Adrenal gland (tissue), 12 donors: ENCODE measurements around the gene SNU13. TPM values are rescaled to one million over a fixed set of nuclear protein-coding genes. Genes with fewer than 3 reads are reported as not detected.

Experiments
- DNase-seq, 7 donors: peaks; one replicate each; pipeline ENCODE4 v3.0.0-alpha.2; 2019 to 2020
- H3K27ac ChIP-seq, 5 donors: fragments of 200-600 bp; sonication (generic) in 4 of 5; 1 replicate in 3 of 5; 2 replicates in 2 of 5; pipeline versions ENCODE4 v1.5.1 to v1.8.0; 2016 to 2020; ENCODE audit warnings: mild to moderate bottlenecking in 1 of 5
- H3K27me3 ChIP-seq: fragments of 200-600 bp; 2 replicates; pipeline ENCODE4 v1.8.0; 2021
- H3K36me3 ChIP-seq, 2 donors: fragments of 200-600 bp; replicated peaks in 1 of 2; 1 replicate in 1 of 2; 2 replicates in 1 of 2; pipeline versions ENCODE4 v1.5.1 to v1.8.0; 2018 to 2022
- H3K4me1 ChIP-seq, 2 donors: fragments of 200-600 bp; replicated peaks in 1 of 2; 1 replicate in 1 of 2; 2 replicates in 1 of 2; pipeline versions ENCODE4 v1.5.1 to v1.8.0; 2018 to 2021
- H3K4me3 ChIP-seq, 4 donors: fragments of 200-600 bp; sonication (generic) in 3 of 4; one replicate each; pipeline ENCODE4 v1.5.1; 2016 to 2018
- H3K9me3 ChIP-seq, 3 donors: fragments of 200-600 bp; sonication (generic) in 1 of 3; replicated peaks in 1 of 3; 1 replicate in 2 of 3; 2 replicates in 1 of 3; pipeline versions ENCODE4 v1.5.1 to v1.8.0; 2016 to 2021
- POLR2A ChIP-seq, 2 donors: fragments of 450-650 bp; IDR thresholded peaks; one replicate each; pipeline ENCODE4 v1.6.1; 2017; ENCODE audit warnings: antibody characterized with exemption in 2 of 2, mild to moderate bottlenecking in 2 of 2, moderate library complexity in 1 of 2
- WGBS, 4 donors: extraction: QIAGEN DNeasy Blood & Tissue Kit in 2 of 4; methylation state at CpG; one replicate each; pipeline versions ENCODE4 v1.1.5 to v1.1.7; 2013 to 2017; 5-methylcytosine and 5-hydroxymethylcytosine counted together
- intact Hi-C, 2 donors: fragments of 100-400 bp; cut with DNase I; formaldehyde crosslinking; loops; one replicate each; pipeline versions ENCODE4 v1.14.1 to v1.15.0; 2022 to 2023
- polyA plus RNA-seq, 3 donors: library from polyadenylated mRNA; stranded (reverse); fragments of 200-250 nt in 2 of 3; fragments of 350-450 nt in 1 of 3; fragmentation: Illumina TruSeq in 1 of 3; extraction: RNeasy Lipid Tissue Mini Kit (QIAGEN cat#74804) in 1 of 3; gene quantifications; one replicate each; pipeline ENCODE4 v1.2.3, GENCODE V29; 2013 to 2014
- total RNA-seq, 9 donors: library from RNA; depleted of rRNA in 4 of 9; stranded (reverse); fragments of >200 nt in 4 of 9; fragments of 120-200 nt in 1 of 9; fragmentation: NEBNext Ultra II Directional in 1 of 9; extraction: Animal tissue kit (Norgen Biotek cat#: 25700) in 1 of 9; gene quantifications; one replicate each; pipeline versions ENCODE4 v1.1.0 to v1.2.4, GENCODE V29; 2013 to 2023
- TF ChIP-seq, protein P1 (sequence below), 6 experiments: fragments of 450-650 bp in 4 of 6; fragments of 200-600 bp in 2 of 6; sonication (generic) in 1 of 6; IDR thresholded peaks; 1 replicate in 5 of 6; 2 replicates in 1 of 6; pipeline versions ENCODE4 v1.5.1 to v1.8.0; 2016 to 2021; ENCODE audit warnings: antibody characterized with exemption in 6 of 6, mild to moderate bottlenecking in 2 of 6, moderate library complexity in 1 of 6
- donor health status: healthy with polysubstance abuse.
- donor health status: Bipolar disorder and iron deficiency.
- donor health status: DM: yes; HTN: yes; CAD: no.
- donor health status: DM: no; HTN: no; CAD: no.
- donor health status: DM: no; HTN: no; CAD: no.
- donor health status: DM: yes; HTN: yes; CAD: no.

Gene SNU13
- total and polyA plus RNA-seq, 12 donors, result 107 to 446 (median 166) TPM

DNA sequence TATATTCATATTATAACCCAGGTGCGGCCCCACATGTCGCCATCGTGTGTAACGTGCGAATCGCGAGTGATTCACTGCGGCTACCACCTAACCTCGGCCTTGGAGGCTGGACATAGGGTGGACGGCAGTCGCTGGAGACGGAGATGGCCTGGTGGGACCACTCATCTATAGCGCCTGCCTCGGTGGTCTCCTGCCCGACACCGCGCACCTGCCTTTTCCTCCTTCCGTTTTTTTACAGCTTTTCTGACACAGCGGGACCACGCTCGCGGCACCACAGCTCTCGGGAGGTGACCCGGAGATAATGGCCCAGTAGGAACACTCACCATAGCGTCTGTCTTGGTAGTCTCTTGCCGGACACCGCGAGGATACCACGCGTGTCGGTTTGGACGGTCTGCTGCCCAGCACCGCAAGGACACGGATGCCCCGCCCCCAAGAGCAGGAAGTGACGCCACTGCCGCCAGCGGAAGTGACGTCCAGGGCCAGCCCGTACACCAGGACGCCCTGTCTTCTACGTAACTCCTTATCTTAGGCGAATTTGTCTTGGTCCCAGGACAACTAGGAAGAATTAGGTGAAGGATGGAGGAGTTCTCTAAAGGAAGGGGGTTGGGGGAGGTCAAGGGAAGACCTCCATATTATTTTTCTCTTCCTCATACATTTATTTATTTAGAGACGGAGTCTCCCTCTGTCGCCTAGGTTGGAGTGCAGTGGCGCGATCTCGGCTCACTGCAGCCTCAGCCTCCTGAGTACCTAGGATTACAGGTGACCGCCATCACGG is 6.4 kb downstream of the SNU13 start:
- TF ChIP-seq POLR2A (IDR thresholded peaks at IDR 0.05), result peak in 1 of 2 donors; percentile 64
- TF ChIP-seq, protein P1, sequence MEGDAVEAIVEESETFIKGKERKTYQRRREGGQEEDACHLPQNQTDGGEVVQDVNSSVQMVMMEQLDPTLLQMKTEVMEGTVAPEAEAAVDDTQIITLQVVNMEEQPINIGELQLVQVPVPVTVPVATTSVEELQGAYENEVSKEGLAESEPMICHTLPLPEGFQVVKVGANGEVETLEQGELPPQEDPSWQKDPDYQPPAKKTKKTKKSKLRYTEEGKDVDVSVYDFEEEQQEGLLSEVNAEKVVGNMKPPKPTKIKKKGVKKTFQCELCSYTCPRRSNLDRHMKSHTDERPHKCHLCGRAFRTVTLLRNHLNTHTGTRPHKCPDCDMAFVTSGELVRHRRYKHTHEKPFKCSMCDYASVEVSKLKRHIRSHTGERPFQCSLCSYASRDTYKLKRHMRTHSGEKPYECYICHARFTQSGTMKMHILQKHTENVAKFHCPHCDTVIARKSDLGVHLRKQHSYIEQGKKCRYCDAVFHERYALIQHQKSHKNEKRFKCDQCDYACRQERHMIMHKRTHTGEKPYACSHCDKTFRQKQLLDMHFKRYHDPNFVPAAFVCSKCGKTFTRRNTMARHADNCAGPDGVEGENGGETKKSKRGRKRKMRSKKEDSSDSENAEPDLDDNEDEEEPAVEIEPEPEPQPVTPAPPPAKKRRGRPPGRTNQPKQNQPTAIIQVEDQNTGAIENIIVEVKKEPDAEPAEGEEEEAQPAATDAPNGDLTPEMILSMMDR (IDR thresholded peaks at IDR 0.05), result no peak
- DNase-seq, result peak; percentile 83 to 96 (median 90)
- 45 to 61% (median 56%) methylated on average over 46 to 50 of the region's 50 CpGs for WGBS, 4 donors
- H3K4me3 ChIP-seq, result peak overlapping the region in 3 of 4 donors; percentile 15 to 57 (median 37)
- peak overlapping the region; percentile 39 to 91 (median 55) for H3K27ac ChIP-seq
- intact Hi-C loops, result no loop called here
- H3K36me3 ChIP-seq, result peaks cover 0 to 27% of the 10 kb centered on the region in 2 donors
- H3K4me1 ChIP-seq, result peaks cover 3 to 13% of the 10 kb centered on the region in 2 donors
- no peaks in the 10 kb centered on the region for H3K9me3 ChIP-seq
- no peaks in the 10 kb centered on the region for H3K27me3 ChIP-seq

DNA sequence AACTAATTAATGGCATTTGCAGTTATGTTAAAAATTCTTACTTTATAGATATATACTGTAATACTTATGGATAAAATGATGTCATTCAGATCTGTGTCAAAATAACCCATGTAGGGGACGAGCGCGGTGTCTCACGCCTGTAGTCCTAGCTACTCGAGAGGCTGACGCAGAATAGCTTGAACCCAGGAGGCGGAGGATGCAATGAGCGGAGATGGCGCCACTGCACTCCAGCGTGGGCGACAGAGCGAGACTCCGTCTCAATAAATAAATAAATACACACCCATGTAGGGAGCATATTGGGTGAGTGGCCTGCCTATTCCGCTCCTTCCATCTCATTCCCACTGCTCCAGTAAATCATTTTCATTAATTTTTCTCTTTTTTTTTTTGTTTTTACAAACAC is 7.1 kb downstream of the SNU13 start:
- Histone ChIP-seq H3K27me3 (no peaks in the 10 kb centered on the region), H3K4me3 (peak overlapping the region in 2 of 4 donors; percentile 37 to 57), H3K9me3 (no peaks in the 10 kb centered on the region), H3K4me1 (peaks cover 0 to 8% of the 10 kb centered on the region in 2 donors), H3K27ac (peak overlapping the region; percentile 39 to 91 (median 55)), H3K36me3 (peaks cover 0 to 30% of the 10 kb centered on the region in 2 donors)
- intact Hi-C loops, result no loop called here
- 51 to 67% (median 56%) methylated on average over 14 of the region's 14 CpGs for WGBS, 4 donors
- no peak for TF ChIP-seq POLR2A (IDR thresholded peaks at IDR 0.05)
- TF ChIP-seq, protein P1 (IDR thresholded peaks at IDR 0.05), result no peak
- DNase-seq, result peak in 2 of 7 donors; percentile 23 to 38

DNA sequence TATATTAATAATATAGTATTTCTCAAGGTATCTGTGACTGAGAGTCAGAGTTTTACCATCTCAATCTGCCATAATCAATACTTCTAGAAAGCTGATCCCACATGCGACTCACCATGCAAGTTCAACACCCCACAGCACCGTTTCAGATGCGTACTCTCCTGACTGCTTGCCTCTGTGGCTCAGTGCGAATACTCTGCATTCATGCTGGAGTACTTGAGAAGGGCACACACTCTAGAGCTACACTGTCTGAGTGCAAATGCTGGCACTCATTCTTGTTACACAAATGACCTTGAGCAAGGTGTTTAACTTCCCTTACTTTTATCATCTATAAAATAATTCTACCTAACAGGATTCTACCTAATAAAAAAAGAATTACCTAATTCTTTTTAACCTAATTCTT is 12.5 kb downstream of the SNU13 start:
- H3K4me3 ChIP-seq, result no peak overlapping the region
- no peak for DNase-seq
- TF ChIP-seq POLR2A (IDR thresholded peaks at IDR 0.05), result no peak
- TF ChIP-seq, protein P1 (IDR thresholded peaks at IDR 0.05), result no peak
- WGBS, 4 donors, result 86 to 97% (median 93%) methylated on average over 4 of the region's 4 CpGs
- intact Hi-C loops, result no loop called here
- H3K27ac ChIP-seq, result no peak overlapping the region
- H3K9me3 ChIP-seq, result no peaks in the 10 kb centered on the region
- H3K27me3 ChIP-seq, result no peaks in the 10 kb centered on the region
- H3K4me1 ChIP-seq, result peaks cover 0 to 2% of the 10 kb centered on the region in 2 donors
- H3K36me3 ChIP-seq, result peaks cover 0 to 50% of the 10 kb centered on the region in 2 donors

DNA sequence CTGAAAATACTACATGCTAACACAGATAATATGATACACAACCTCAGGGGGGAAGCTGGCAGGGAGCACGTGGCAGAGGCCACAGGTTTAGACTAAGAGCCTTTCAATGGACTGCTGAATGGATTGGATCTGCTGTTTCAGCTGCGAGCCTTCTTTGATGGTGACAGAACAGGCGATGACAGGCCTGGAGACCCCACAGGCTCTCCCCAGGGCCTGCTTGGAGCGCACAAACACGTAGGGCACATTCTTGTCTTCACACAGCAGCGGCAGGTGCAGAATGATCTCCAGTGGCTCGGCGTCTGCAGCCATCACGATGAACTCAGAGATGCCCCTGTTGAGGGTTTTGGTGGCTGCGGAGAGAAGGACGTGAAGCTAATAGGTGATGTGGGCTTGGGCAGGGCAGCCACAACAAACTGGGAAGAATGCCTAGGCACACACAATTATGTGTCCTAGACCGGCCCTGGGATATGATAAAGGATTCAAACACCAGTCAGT is 13.8 kb downstream of the SNU13 start:
- no peaks in the 10 kb centered on the region for H3K9me3 ChIP-seq
- TF ChIP-seq POLR2A (IDR thresholded peaks at IDR 0.05), result no peak
- TF ChIP-seq, protein P1 (IDR thresholded peaks at IDR 0.05), result no peak
- H3K36me3 ChIP-seq, result peaks cover 0 to 47% of the 10 kb centered on the region in 2 donors
- H3K4me3 ChIP-seq, result no peak overlapping the region
- no peaks in the 10 kb centered on the region for H3K27me3 ChIP-seq
- DNase-seq, result no peak
- H3K27ac ChIP-seq, result no peak overlapping the region
- H3K4me1 ChIP-seq, result no peaks in the 10 kb centered on the region
- WGBS, 4 donors, result 90 to 93% (median 92%) methylated on average over 12 of the region's 12 CpGs
- intact Hi-C loops, result no loop called here
